Endodermal cell (in vitro differentiated cells): Measurements from ENCODE around the gene TMOD1. TPM values are rescaled to one million over a fixed set of nuclear protein-coding genes. Genes with fewer than 3 reads are reported as not detected.

Experiments used
- DNase-seq: peaks from one replicate; pipeline ENCODE4 v3.0.0-alpha.2; 2017
- H3K27ac ChIP-seq: 2 replicates; pipeline ENCODE4 v1.5.1; 2013; ENCODE audit warnings: mild to moderate bottlenecking, low read depth, low read length, moderate library complexity
- H3K27me3 ChIP-seq: 2 replicates; pipeline ENCODE4 v1.6.1; 2013; ENCODE audit warnings: mild to moderate bottlenecking, low read length, moderate library complexity; ENCODE audit not compliant: insufficient read depth, control insufficient read depth, poor library complexity, severe bottlenecking
- H3K36me3 ChIP-seq: 2 replicates; pipeline ENCODE4 v1.7.0; 2013; ENCODE audit warnings: mild to moderate bottlenecking, low read length, moderate library complexity; ENCODE audit not compliant: control insufficient read depth, insufficient read depth
- H3K4me1 ChIP-seq: one replicate; pipeline ENCODE4 v1.7.0; 2013; ENCODE audit warnings: low read length; ENCODE audit not compliant: control insufficient read depth, insufficient read depth
- H3K4me3 ChIP-seq: 2 replicates; pipeline ENCODE4 v1.5.1; 2013; ENCODE audit warnings: mild to moderate bottlenecking, low read length, moderate library complexity
- H3K9ac ChIP-seq: 2 replicates; pipeline ENCODE4 v1.6.1; 2013; ENCODE audit warnings: mild to moderate bottlenecking, low read length, moderate library complexity; ENCODE audit not compliant: poor library complexity, severe bottlenecking; ENCODE audit errors: extremely low read depth
- H3K9me3 ChIP-seq: 2 replicates; pipeline ENCODE4 v1.6.1; 2013; ENCODE audit warnings: mild to moderate bottlenecking, low read length, moderate library complexity; ENCODE audit not compliant: control insufficient read depth
- H3K27ac Mint-ChIP-seq: 2 replicates; pipeline ENCODE4 v1.8.0; 2020; ENCODE audit warnings: mixed read lengths
- H3K27me3 Mint-ChIP-seq: 2 replicates; pipeline ENCODE4 v1.8.0; 2021; ENCODE audit warnings: mild to moderate bottlenecking, mixed read lengths; ENCODE audit not compliant: insufficient read depth
- H3K36me3 Mint-ChIP-seq: 2 replicates; pipeline ENCODE4 v1.8.0; 2020; ENCODE audit warnings: low read depth, mixed read lengths
- H3K4me1 Mint-ChIP-seq: 2 replicates; pipeline ENCODE4 v1.8.0; 2020; ENCODE audit warnings: mixed read lengths
- H3K4me3 Mint-ChIP-seq: 2 replicates; pipeline ENCODE4 v1.8.0; 2020; ENCODE audit warnings: mild to moderate bottlenecking, moderate library complexity, mixed read lengths
- H3K9me3 Mint-ChIP-seq: 2 replicates; pipeline ENCODE4 v1.8.0; 2020; ENCODE audit warnings: mild to moderate bottlenecking, mixed read lengths
- CTCF ChIP-seq: fragments of 200-600 bp; sonication (generic); conservative IDR thresholded peaks from 2 replicates; pipeline ENCODE4 v1.5.0; 2021; ENCODE audit warnings: antibody characterized with exemption, mild to moderate bottlenecking
- WGBS, 2 experiments: methylation state at CpG; one replicate each; pipeline versions ENCODE4 v1.1.5 to v1.1.7; 2013; ENCODE audit warnings: missing lambda C conversion rate in 2 of 2, mixed read lengths in 1 of 2; ENCODE audit not compliant: insufficient coverage in 1 of 2, insufficient read length in 1 of 2; 5-methylcytosine and 5-hydroxymethylcytosine counted together
- total RNA-seq, 2 donors: library from RNA; stranded (reverse); fragmentation: NEBNext Ultra II Directional in 1 of 2; extraction: Animal tissue kit (Norgen Biotek cat#: 25700) in 1 of 2; gene quantifications; 2 replicates in 1 of 2; 3 replicates in 1 of 2; pipeline ENCODE4 v1.2.1, GENCODE V29; 2021

Gene TMOD1
- total RNA-seq, 2 donors from 2014 or later, result 3.6 to 7.1 TPM

- Histone ChIP-seq H3K4me1 (no peaks in the 10 kb centered on the region), H3K27ac (no peak overlapping the region), H3K4me3 (no peak overlapping the region), H3K36me3 (no peaks in the 10 kb centered on the region), H3K9ac (no peak overlapping the region), H3K27me3 (no peaks in the 10 kb centered on the region), H3K9me3 (no peaks in the 10 kb centered on the region)
- H3K27ac Mint-ChIP-seq, result no peak overlapping the region
- no peak for TF ChIP-seq CTCF
- 67 to 100% methylated on average over 2 to 10 of the region's 10 CpGs for WGBS, 2 experiments
- H3K27me3 Mint-ChIP-seq, result no peaks in the 10 kb centered on the region
- H3K4me1 Mint-ChIP-seq, result no peaks in the 10 kb centered on the region
- H3K4me3 Mint-ChIP-seq, result no peak overlapping the region
- H3K9me3 Mint-ChIP-seq, result no peaks in the 10 kb centered on the region
- DNase-seq, result peak; percentile 13
- H3K36me3 Mint-ChIP-seq, result peaks cover 5% of the 10 kb centered on the region
Measured at GRCh38 chr9:97510797-97511654, 9.6 kb downstream of the TMOD1 start.

- H3K9ac ChIP-seq, result no peak overlapping the region
Measured at GRCh38 chr9:97511655-97512427, 10.4 kb downstream of the TMOD1 start.

More at GRCh38 chr9:97511655-97512427, 10.4 kb downstream of the TMOD1 start:
- H3K9me3 ChIP-seq, result no peaks in the 10 kb centered on the region
- peak; percentile 3 for DNase-seq
- H3K27me3 ChIP-seq, result no peaks in the 10 kb centered on the region
- H3K4me3 ChIP-seq, result no peak overlapping the region
- Mint-ChIP-seq H3K9me3 (no peaks in the 10 kb centered on the region), H3K27ac (no peak overlapping the region), H3K4me1 (peaks cover 3% of the 10 kb centered on the region), H3K36me3 (peaks cover 5% of the 10 kb centered on the region), H3K4me3 (no peak overlapping the region), H3K27me3 (no peaks in the 10 kb centered on the region)
- H3K36me3 ChIP-seq, result no peaks in the 10 kb centered on the region
- TF ChIP-seq CTCF, result no peak
- WGBS, 2 experiments, result 94% methylated on average over 4 to 6 of the region's 6 CpGs
- H3K4me1 ChIP-seq, result no peaks in the 10 kb centered on the region
- no peak overlapping the region for H3K27ac ChIP-seq
